GM12878 (cell line): Measurements from ENCODE around the gene SPX. TPM values are rescaled to one million over a fixed set of nuclear protein-coding genes. Genes with fewer than 3 reads are reported as not detected.

Experiments used
- ATAC-seq: fragments of 200-7000 bp; cut with Tn5 transposase; 3 replicates; pipeline ENCODE4 v1.9.1; 2020; ENCODE audit warnings: mild to moderate bottlenecking, moderate library complexity
- BruUV-seq: library from RNA; stranded (reverse); fragments of 400-500 nt; replicated peaks from 2 replicates; lab custom pipeline; 2021; lab: Mats Ljungman, UMichigan
- CTCF ChIA-PET: fragments of 300-600 bp; sonication (Branson Sonifier 250); formaldehyde crosslinking; extraction: SDS; loops from one replicate; lab custom pipeline; 2021; ENCODE audit warnings: inconsistent platforms; lab: Yijun Ruan, JAX
- POLR2A ChIA-PET: fragments of 350-600 bp; formaldehyde crosslinking; extraction: SDS; loops from one replicate; lab custom pipeline; 2021; ENCODE audit warnings: inconsistent platforms; lab: Charles Lee
- RAD21 ChIA-PET: fragments of 300-600 bp; sonication (Branson Sonifier 250); formaldehyde crosslinking; loops from one replicate; lab custom pipeline; 2023; ENCODE audit warnings: antibody characterized with exemption; ENCODE audit not compliant: unreplicated experiment; lab: Charles Lee
- SMC1A ChIA-PET: fragments of 300-600 bp; sonication (Branson Sonifier 250); formaldehyde crosslinking; loops from one replicate; lab custom pipeline; 2023; ENCODE audit not compliant: unreplicated experiment, uncharacterized antibody; lab: Charles Lee
- DNase-seq: peaks from one replicate; pipeline ENCODE4 v3.0.0-alpha.2; 2011; ENCODE audit warnings: low read depth, low spot score
- FAIRE-seq: peaks from 3 replicates; lab custom pipeline; 2011; peaks lifted over from hg19 to GRCh38; lab: Jason Lieb, UNC
- H2AFZ ChIP-seq: 2 replicates; pipeline ENCODE4 v1.6.0; 2011; ENCODE audit warnings: low read depth, low read length, control low read depth; ENCODE audit not compliant: control insufficient read depth
- H3K27ac ChIP-seq: 2 replicates; pipeline ENCODE4 v1.5.1; 2011; ENCODE audit warnings: control low read depth; ENCODE audit not compliant: control insufficient read depth, insufficient read depth
- H3K27me3 ChIP-seq, 2 experiments: replicated peaks in 1 of 2; 2 replicates each; pipeline versions ENCODE4 v1.6.0 to v1.6.1; 2011; ENCODE audit warnings: low read length in 1 of 2; ENCODE audit not compliant: control insufficient read depth in 2 of 2, insufficient read depth in 2 of 2
- H3K36me3 ChIP-seq, 2 experiments: 2 replicates each; pipeline ENCODE4 v1.5.1; 2011; ENCODE audit warnings: low read length in 1 of 2; ENCODE audit not compliant: control insufficient read depth in 2 of 2, insufficient read depth in 2 of 2
- H3K4me1 ChIP-seq: 2 replicates; pipeline ENCODE4 v1.6.1; 2011; ENCODE audit warnings: mild to moderate bottlenecking, low read length, moderate library complexity, mixed read lengths; ENCODE audit not compliant: control insufficient read depth, insufficient read depth
- H3K4me2 ChIP-seq: 2 replicates; pipeline ENCODE4 v1.6.0; 2011; ENCODE audit warnings: control low read depth; ENCODE audit not compliant: control insufficient read depth, insufficient read depth
- H3K4me3 ChIP-seq: fragments of 200-600 bp; sonication (generic); 2 replicates; pipeline ENCODE4 v1.5.1; 2016
- H3K79me2 ChIP-seq: 2 replicates; pipeline ENCODE4 v1.6.0; 2011; ENCODE audit warnings: low read length; ENCODE audit not compliant: control insufficient read depth, insufficient read depth
- H3K9ac ChIP-seq: 2 replicates; pipeline ENCODE4 v1.8.0; 2011; ENCODE audit warnings: low read length, control low read depth, mixed read lengths; ENCODE audit not compliant: control insufficient read depth, insufficient read depth
- H3K9me3 ChIP-seq: replicated peaks from 3 replicates; pipeline ENCODE4 v1.5.1; 2011; ENCODE audit warnings: mild to moderate bottlenecking, low read length; ENCODE audit not compliant: control insufficient read depth, insufficient read depth
- H4K20me1 ChIP-seq: 2 replicates; pipeline ENCODE4 v1.6.0; 2011; ENCODE audit not compliant: control insufficient read depth, insufficient read depth
- ASH2L ChIP-seq: fragments of 300-600, 200-600 bp; sonication (generic); IDR thresholded peaks from 2 replicates; pipeline ENCODE4 v1.6.1; 2017; ENCODE audit warnings: low read depth, mild to moderate bottlenecking, borderline replicate concordance
- ATF7 ChIP-seq: fragments of 450-650 bp; IDR thresholded peaks from 2 replicates; pipeline ENCODE4 v1.6.1; 2016; ENCODE audit warnings: low read depth, mild to moderate bottlenecking
- BCL11A ChIP-seq: IDR thresholded peaks from 2 replicates; pipeline ENCODE4 v1.6.1; 2011; ENCODE audit warnings: low read depth, low read length
- CREM ChIP-seq: IDR thresholded peaks from 2 replicates; pipeline ENCODE4 v1.6.1; 2014; ENCODE audit warnings: antibody characterized with exemption, low read depth
- ESRRA ChIP-seq: IDR thresholded peaks from 2 replicates; pipeline ENCODE4 v1.6.1; 2012; ENCODE audit warnings: mild to moderate bottlenecking, low read length, improper control_type of control experiment
- EZH2 ChIP-seq: IDR thresholded peaks from 2 replicates; pipeline ENCODE4 v1.6.1; 2012; ENCODE audit warnings: low read depth, mild to moderate bottlenecking, control low read depth, inconsistent platforms, low read length, borderline replicate concordance; ENCODE audit not compliant: control insufficient read depth
- GABPA ChIP-seq: IDR thresholded peaks from 2 replicates; pipeline ENCODE4 v1.6.1; 2014; ENCODE audit warnings: antibody characterized with exemption, low read depth, mild to moderate bottlenecking, inconsistent platforms
- JUND ChIP-seq: IDR thresholded peaks from 2 replicates; pipeline ENCODE4 v1.6.1; 2012; ENCODE audit warnings: low read depth, mild to moderate bottlenecking, low read length, improper control_type of control experiment, moderate library complexity
- MTA2 ChIP-seq: fragments of 450-650 bp; IDR thresholded peaks from 2 replicates; pipeline ENCODE4 v1.6.1; 2016; ENCODE audit warnings: low read depth, mild to moderate bottlenecking, moderate library complexity
- NFIC ChIP-seq: IDR thresholded peaks from 2 replicates; pipeline ENCODE4 v1.6.1; 2012; ENCODE audit warnings: low read depth, mild to moderate bottlenecking, inconsistent platforms, low read length, moderate library complexity
- NR2C1 ChIP-seq: fragments of 450-650 bp; IDR thresholded peaks from 2 replicates; pipeline ENCODE4 v1.6.1; 2017; ENCODE audit warnings: antibody characterized with exemption, mild to moderate bottlenecking, moderate library complexity
- NRF1 ChIP-seq: conservative IDR thresholded peaks from 2 replicates; pipeline ENCODE4 v1.6.1; 2011; ENCODE audit warnings: mild to moderate bottlenecking, low read depth, low read length, improper control_type of control experiment
- SIN3A ChIP-seq: IDR thresholded peaks from 2 replicates; pipeline ENCODE4 v1.6.1; 2012; ENCODE audit warnings: low read depth, low read length, improper control_type of control experiment
- SMC3 ChIP-seq: IDR thresholded peaks from 2 replicates; pipeline ENCODE4 v1.6.1; 2011; ENCODE audit warnings: low read length, improper control_type of control experiment, borderline replicate concordance
- TARDBP ChIP-seq: IDR thresholded peaks from 2 replicates; pipeline ENCODE4 v1.6.1; 2016; ENCODE audit warnings: borderline replicate concordance
- ZNF384 ChIP-seq: IDR thresholded peaks from 2 replicates; pipeline ENCODE4 v1.6.1; 2012; ENCODE audit warnings: low read depth, mild to moderate bottlenecking, low read length, improper control_type of control experiment, borderline replicate concordance
- ZSCAN29 ChIP-seq: fragments of 450-650 bp; IDR thresholded peaks from 2 replicates; pipeline ENCODE4 v1.6.1; 2017; ENCODE audit warnings: mild to moderate bottlenecking, moderate library complexity
- WGBS: methylation state at CpG from one replicate; pipeline ENCODE4 v1.1.6; 2016; ENCODE audit warnings: low lambda C conversion rate; ENCODE audit not compliant: insufficient replicate concordance, insufficient coverage; ENCODE audit errors: missing lambda C conversion rate; 5-methylcytosine and 5-hydroxymethylcytosine counted together
- in situ Hi-C: fragments of 300-500 bp; cut with MboI; formaldehyde crosslinking; loops from 9 replicates; pipeline ENCODE4 v1.14.3; 2018; ENCODE audit warnings: mixed read lengths
- intact Hi-C: fragments of 100-400 bp; cut with micrococcal nuclease; formaldehyde crosslinking; loops from one replicate; pipeline ENCODE4 v1.14.2; 2022; ENCODE audit not compliant: unreplicated experiment
- polyA plus RNA-seq, 11 experiments: library from polyadenylated mRNA; depleted of rRNA in 4 of 11; unstranded in 6 of 11; stranded (reverse) in 5 of 11; fragments of >200 nt; fragmentation: Nextera tagmentation in 4 of 11; fragmentation: Illumina TruSeq in 1 of 11; extraction: Ambion mirVana in 4 of 11; extraction: Trizol in 1 of 11; gene quantifications; 1 replicate in 1 of 11; 2 replicates in 10 of 11; pipeline versions ENCODE4 v1.2.1 to v1.2.3, GENCODE V29; 2011 to 2016; ENCODE audit warnings: inconsistent platforms in 2 of 11, missing spikeins in 2 of 11, low read depth in 1 of 11
- total RNA-seq, 4 experiments: library from RNA; depleted of rRNA in 3 of 4; stranded (reverse); fragments of >200 nt in 3 of 4; fragmentation: Illumina TruSeq in 1 of 4; extraction: Trizol in 1 of 4; gene quantifications; 2 replicates each; pipeline versions ENCODE4 v1.2.1 to v1.2.3, GENCODE V29; 2013 to 2021
- TF ChIP-seq, protein P1 (sequence below): IDR thresholded peaks from 2 replicates; pipeline ENCODE4 v1.6.1; 2012; ENCODE audit warnings: mild to moderate bottlenecking, low read depth, low read length
- TF ChIP-seq, protein P2 (sequence below): IDR thresholded peaks from 2 replicates; pipeline ENCODE4 v1.6.1; 2011; ENCODE audit warnings: borderline replicate concordance, low read depth, mild to moderate bottlenecking, moderate library complexity, low read length; ENCODE audit not compliant: insufficient read depth, poor library complexity, severe bottlenecking
- TF ChIP-seq, protein P3 (sequence below): IDR thresholded peaks from 2 replicates; pipeline ENCODE4 v1.6.1; 2012; ENCODE audit warnings: low read depth, low read length, improper control_type of control experiment

The SPX gene
- total and polyA plus RNA-seq, 10 of the 15 experiments (the other 5 are each of a cell fraction or from before 2014, with no cell fraction given): 0.05 TPM; not detected in 8

DNA sequence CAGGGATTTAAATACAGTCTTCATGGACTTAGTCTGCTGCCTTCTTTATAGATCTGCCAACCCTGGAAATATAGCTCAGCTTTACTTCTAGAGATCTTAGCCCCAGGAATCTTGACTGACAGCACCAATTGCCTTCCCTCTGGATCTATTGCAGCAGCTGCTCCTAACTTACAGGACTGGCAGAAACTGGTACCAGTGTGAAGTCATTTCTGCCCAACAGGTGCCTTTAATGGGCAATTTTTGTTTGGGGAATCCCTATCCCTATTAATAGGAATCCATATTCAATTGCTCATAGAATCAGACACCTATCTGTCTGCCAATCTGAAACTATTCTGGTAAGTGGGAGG is 27.2 kb downstream of the SPX start (continued):
- TF ChIP-seq ZSCAN29 (no peak), EZH2 (no peak), SMC3 (no peak)
- TF ChIP-seq, all 136 proteins: peak for 0

DNA sequence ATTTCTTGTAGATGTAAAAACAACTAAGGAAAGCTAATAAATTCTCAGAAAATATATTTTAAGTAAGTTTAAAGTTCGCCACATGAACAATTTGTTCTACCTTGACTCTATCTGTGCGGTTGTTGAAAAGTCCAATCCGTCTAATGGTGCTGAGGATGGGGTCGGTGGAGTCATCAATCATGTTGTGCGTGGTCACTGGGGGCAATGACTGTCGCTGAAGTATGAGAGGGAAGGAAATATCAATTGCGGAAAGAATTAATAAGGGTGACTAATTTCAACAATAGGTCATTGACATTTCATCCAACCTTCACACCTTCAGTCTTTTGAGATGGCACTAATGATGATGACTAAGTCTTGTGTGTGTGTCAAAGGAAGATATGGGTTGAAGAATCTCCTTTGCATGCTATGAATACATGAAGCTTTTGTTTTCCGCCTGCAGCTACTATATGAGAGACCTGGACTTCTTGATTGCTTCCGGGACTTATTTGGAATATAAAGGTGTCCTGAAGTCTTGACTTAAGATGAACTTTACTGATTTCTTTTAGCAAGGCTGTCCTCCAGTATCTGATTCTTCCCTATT is 32.1 kb downstream of the SPX start:
- in situ Hi-C loops: no loop called here

More for the DNA sequence above, 32.1 kb downstream of the SPX start:
- Histone ChIP-seq H3K4me3 (no peak overlapping the region), H3K36me3 (no peaks in the 10 kb centered on the region), H3K9ac (no peak overlapping the region), H3K79me2 (no peaks in the 10 kb centered on the region), H3K4me2 (no peak overlapping the region), H3K27ac (no peak overlapping the region), H3K27me3 (no peaks in the 10 kb centered on the region), H4K20me1 (no peaks in the 10 kb centered on the region), H3K9me3 (no peaks in the 10 kb centered on the region), H3K4me1 (no peaks in the 10 kb centered on the region), H2AFZ (no peak overlapping the region)
- RAD21 ChIA-PET: no interaction called here
- DNase-seq: no peak
- POLR2A ChIA-PET: no interaction called here
- TF ChIP-seq BCL11A: no peak
- TF ChIP-seq ESRRA: no peak
- TF ChIP-seq, protein P1, sequence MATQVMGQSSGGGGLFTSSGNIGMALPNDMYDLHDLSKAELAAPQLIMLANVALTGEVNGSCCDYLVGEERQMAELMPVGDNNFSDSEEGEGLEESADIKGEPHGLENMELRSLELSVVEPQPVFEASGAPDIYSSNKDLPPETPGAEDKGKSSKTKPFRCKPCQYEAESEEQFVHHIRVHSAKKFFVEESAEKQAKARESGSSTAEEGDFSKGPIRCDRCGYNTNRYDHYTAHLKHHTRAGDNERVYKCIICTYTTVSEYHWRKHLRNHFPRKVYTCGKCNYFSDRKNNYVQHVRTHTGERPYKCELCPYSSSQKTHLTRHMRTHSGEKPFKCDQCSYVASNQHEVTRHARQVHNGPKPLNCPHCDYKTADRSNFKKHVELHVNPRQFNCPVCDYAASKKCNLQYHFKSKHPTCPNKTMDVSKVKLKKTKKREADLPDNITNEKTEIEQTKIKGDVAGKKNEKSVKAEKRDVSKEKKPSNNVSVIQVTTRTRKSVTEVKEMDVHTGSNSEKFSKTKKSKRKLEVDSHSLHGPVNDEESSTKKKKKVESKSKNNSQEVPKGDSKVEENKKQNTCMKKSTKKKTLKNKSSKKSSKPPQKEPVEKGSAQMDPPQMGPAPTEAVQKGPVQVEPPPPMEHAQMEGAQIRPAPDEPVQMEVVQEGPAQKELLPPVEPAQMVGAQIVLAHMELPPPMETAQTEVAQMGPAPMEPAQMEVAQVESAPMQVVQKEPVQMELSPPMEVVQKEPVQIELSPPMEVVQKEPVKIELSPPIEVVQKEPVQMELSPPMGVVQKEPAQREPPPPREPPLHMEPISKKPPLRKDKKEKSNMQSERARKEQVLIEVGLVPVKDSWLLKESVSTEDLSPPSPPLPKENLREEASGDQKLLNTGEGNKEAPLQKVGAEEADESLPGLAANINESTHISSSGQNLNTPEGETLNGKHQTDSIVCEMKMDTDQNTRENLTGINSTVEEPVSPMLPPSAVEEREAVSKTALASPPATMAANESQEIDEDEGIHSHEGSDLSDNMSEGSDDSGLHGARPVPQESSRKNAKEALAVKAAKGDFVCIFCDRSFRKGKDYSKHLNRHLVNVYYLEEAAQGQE: no peak
- no peak for TF ChIP-seq SIN3A
- TF ChIP-seq GABPA: no peak
- no peak for TF ChIP-seq ZNF384
- TF ChIP-seq NFIC: no peak
- TF ChIP-seq ASH2L: no peak
- no peak for TF ChIP-seq TARDBP
- no peak for TF ChIP-seq CREM
- TF ChIP-seq JUND: no peak
- no peak for TF ChIP-seq NR2C1
- no peak for TF ChIP-seq NRF1
- TF ChIP-seq, protein P2, sequence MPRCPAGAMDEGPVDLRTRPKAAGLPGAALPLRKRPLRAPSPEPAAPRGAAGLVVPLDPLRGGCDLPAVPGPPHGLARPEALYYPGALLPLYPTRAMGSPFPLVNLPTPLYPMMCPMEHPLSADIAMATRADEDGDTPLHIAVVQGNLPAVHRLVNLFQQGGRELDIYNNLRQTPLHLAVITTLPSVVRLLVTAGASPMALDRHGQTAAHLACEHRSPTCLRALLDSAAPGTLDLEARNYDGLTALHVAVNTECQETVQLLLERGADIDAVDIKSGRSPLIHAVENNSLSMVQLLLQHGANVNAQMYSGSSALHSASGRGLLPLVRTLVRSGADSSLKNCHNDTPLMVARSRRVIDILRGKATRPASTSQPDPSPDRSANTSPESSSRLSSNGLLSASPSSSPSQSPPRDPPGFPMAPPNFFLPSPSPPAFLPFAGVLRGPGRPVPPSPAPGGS: no peak
- no peak for TF ChIP-seq ATF7
- TF ChIP-seq, protein P3, sequence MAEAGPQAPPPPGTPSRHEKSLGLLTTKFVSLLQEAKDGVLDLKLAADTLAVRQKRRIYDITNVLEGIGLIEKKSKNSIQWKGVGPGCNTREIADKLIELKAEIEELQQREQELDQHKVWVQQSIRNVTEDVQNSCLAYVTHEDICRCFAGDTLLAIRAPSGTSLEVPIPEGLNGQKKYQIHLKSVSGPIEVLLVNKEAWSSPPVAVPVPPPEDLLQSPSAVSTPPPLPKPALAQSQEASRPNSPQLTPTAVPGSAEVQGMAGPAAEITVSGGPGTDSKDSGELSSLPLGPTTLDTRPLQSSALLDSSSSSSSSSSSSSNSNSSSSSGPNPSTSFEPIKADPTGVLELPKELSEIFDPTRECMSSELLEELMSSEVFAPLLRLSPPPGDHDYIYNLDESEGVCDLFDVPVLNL: no peak
- no peak for TF ChIP-seq MTA2
- CTCF ChIA-PET: no interaction called here
- intact Hi-C loops: no loop called here
- no peak for FAIRE-seq
- SMC1A ChIA-PET: interaction anchor here (3.7 kb wide), 1 partner anchor 15 kb away, joined by 9 read pairs; no protein-coding TSS in a partner anchor
- WGBS: 68% methylated on average over 9 of the region's 9 CpGs
- BruUV-seq: no TSS peak
- no peak for ATAC-seq
